Measurements from ENCODE around the gene SLC6A6.

Gene SLC6A6

GRCh38 chr3:14398797-14399106, 3.7 kb upstream of the SLC6A6 start:
- no peaks in the 10 kb centered on the region for H3K9me2 ChIP-seq (replicated peaks; ENCODE audit: insufficient read depth, low read length)
- H3K9me3 ChIP-seq (replicated peaks; ENCODE audit: insufficient read depth, low read length) = no peaks in the 10 kb centered on the region
- no peaks in the 10 kb centered on the region for H4K20me1 ChIP-seq (ENCODE audit: insufficient read depth, low read length)
- H3K27ac ChIP-seq (ENCODE audit: low read length) = no peak overlapping the region
- no peak for DNase-seq
- H3K4me1 ChIP-seq (ENCODE audit: low read length) = peaks cover 8% of the 10 kb centered on the region
- peaks cover 4% of the 10 kb centered on the region for H3F3A ChIP-seq (ENCODE audit: insufficient read depth, low read length)
- H3K36me3 ChIP-seq (replicated peaks; ENCODE audit: insufficient read depth, low read length) = no peaks in the 10 kb centered on the region
- no peak overlapping the region for H2AFZ ChIP-seq (ENCODE audit: low read length)
- H3K27me3 ChIP-seq (replicated peaks; ENCODE audit: insufficient read depth, low read length) = no peaks in the 10 kb centered on the region
- TF ChIP-seq EZH2phosphoT487 (IDR thresholded peaks at IDR 0.05; ENCODE audit: low read length) (no peak), CTCF (IDR thresholded peaks at IDR 0.05; ENCODE audit: low read length) (0 out of 2 replicates have a peak, but pooled peaks have one; percentile 9)
- no peak overlapping the region for H3K4me3 ChIP-seq (ENCODE audit: low read length)
- peaks cover 8% of the 10 kb centered on the region for H3K79me2 ChIP-seq (ENCODE audit: low read length)
- H3K4me2 ChIP-seq (ENCODE audit: low read depth, low read length) = no peak overlapping the region
- H3K9ac ChIP-seq (ENCODE audit: low read length) = no peak overlapping the region

- Histone ChIP-seq H3K4me3 (ENCODE audit: low read length) (peak overlapping the region; percentile 49), H3K4me2 (ENCODE audit: low read depth, low read length) (peak overlapping the region; percentile 86), H2AFZ (ENCODE audit: low read length) (peak overlapping the region; percentile 90), H3F3A (ENCODE audit: insufficient read depth, low read length) (peaks cover 4% of the 10 kb centered on the region), H3K79me2 (ENCODE audit: low read length) (peaks cover 38% of the 10 kb centered on the region), H3K9me3 (replicated peaks; ENCODE audit: insufficient read depth, low read length) (no peaks in the 10 kb centered on the region), H3K27ac (ENCODE audit: low read length) (no peak overlapping the region; the same call in 1 of the 2 replicates), H3K4me1 (ENCODE audit: low read length) (peaks cover 16% of the 10 kb centered on the region), H3K9me2 (replicated peaks; ENCODE audit: insufficient read depth, low read length) (no peaks in the 10 kb centered on the region), H3K27me3 (replicated peaks; ENCODE audit: insufficient read depth, low read length) (no peaks in the 10 kb centered on the region), H4K20me1 (ENCODE audit: insufficient read depth, low read length) (no peaks in the 10 kb centered on the region), H3K9ac (ENCODE audit: low read length) (peak overlapping the region; percentile 45; the same call in 1 of the 2 replicates), H3K36me3 (replicated peaks; ENCODE audit: insufficient read depth, low read length) (no peaks in the 10 kb centered on the region)
- no peak for DNase-seq
- no peak for TF ChIP-seq CTCF (IDR thresholded peaks at IDR 0.05; ENCODE audit: low read length)
- no peak for TF ChIP-seq EZH2phosphoT487 (IDR thresholded peaks at IDR 0.05; ENCODE audit: low read length)
- TF ChIP-seq EZH2 (optimal IDR thresholded peaks at IDR 0.05; ENCODE audit: low read depth, low read length) = no peak
These were observed 608 bp upstream of the SLC6A6 start for GRCh38 chr3:14401692-14402303.

GRCh38 chr3:14403619-14404155, 1.3 kb downstream of the SLC6A6 start:
- Histone ChIP-seq H3K4me2 (ENCODE audit: low read depth, low read length) (peak overlapping the region; percentile 96), H3K9me3 (replicated peaks; ENCODE audit: insufficient read depth, low read length) (no peaks in the 10 kb centered on the region), H3K79me2 (ENCODE audit: low read length) (peaks cover 38% of the 10 kb centered on the region), H3K27ac (ENCODE audit: low read length) (no peak overlapping the region), H3K4me1 (ENCODE audit: low read length) (peaks cover 16% of the 10 kb centered on the region), H3K27me3 (replicated peaks; ENCODE audit: insufficient read depth, low read length) (no peaks in the 10 kb centered on the region), H3F3A (ENCODE audit: insufficient read depth, low read length) (peaks cover 4% of the 10 kb centered on the region), H3K9ac (ENCODE audit: low read length) (peak overlapping the region; percentile 90), H3K4me3 (ENCODE audit: low read length) (peak overlapping the region; percentile 99), H3K9me2 (replicated peaks; ENCODE audit: insufficient read depth, low read length) (no peaks in the 10 kb centered on the region), H4K20me1 (ENCODE audit: insufficient read depth, low read length) (no peaks in the 10 kb centered on the region), H3K36me3 (replicated peaks; ENCODE audit: insufficient read depth, low read length) (no peaks in the 10 kb centered on the region), H2AFZ (ENCODE audit: low read length) (peak overlapping the region; percentile 97)
- no peak for DNase-seq
- TF ChIP-seq EZH2 (optimal IDR thresholded peaks at IDR 0.05; ENCODE audit: low read depth, low read length) (no peak), CTCF (IDR thresholded peaks at IDR 0.05; ENCODE audit: low read length) (no peak), EZH2phosphoT487 (IDR thresholded peaks at IDR 0.05; ENCODE audit: low read length) (no peak)
